Omental fat pad (tissue), 4 donors: Measurements from ENCODE around the gene C1QTNF12. TPM values are rescaled to one million over a fixed set of nuclear protein-coding genes. Genes with fewer than 3 reads are reported as not detected.
A peak's percentile ranks its signal among the peaks of the same experiment; 100 is the strongest.

Source experiments
- ATAC-seq: fragments of 150-250 bp; one replicate; pipeline ENCODE4 v1.9.1; 2016; ENCODE audit warnings: mild to moderate bottlenecking, moderate library complexity; ENCODE audit not compliant: low FRiP score
- DNase-seq: peaks from one replicate; pipeline ENCODE4 v3.0.0-alpha.2; 2019; ENCODE audit warnings: low spot score
- CTCF ChIP-seq, 3 donors: fragments of 450-650 bp; IDR thresholded peaks; one replicate each; pipeline ENCODE4 v1.5.1; 2016 to 2017; ENCODE audit warnings: antibody characterized with exemption in 3 of 3, mild to moderate bottlenecking in 3 of 3, moderate library complexity in 2 of 3
- total RNA-seq, 4 donors: library from RNA; depleted of rRNA; stranded (reverse); fragments of >200 nt; gene quantifications; one replicate each; pipeline ENCODE4 v1.1.0, GENCODE V29; 2016

C1QTNF12 gene
- total RNA-seq, 4 donors from 2014 or later, result 1.0 to 5.2 (median 1.8) TPM; not detected in 1

- ATAC-seq (no peak), DNase-seq (no peak)
- no peak for TF ChIP-seq CTCF (IDR thresholded peaks at IDR 0.05)
Observed at GRCh38 chr1:1280782-1281481, 34.4 kb upstream of the C1QTNF12 start.

- no peak for DNase-seq
- ATAC-seq, result no peak
- no peak for TF ChIP-seq CTCF (IDR thresholded peaks at IDR 0.05)
Observed at GRCh38 chr1:1279028-1279427, 32.5 kb upstream of the C1QTNF12 start.

- no peak for ATAC-seq
- no peak for TF ChIP-seq CTCF (IDR thresholded peaks at IDR 0.05)
- DNase-seq, result no peak
Observed at GRCh38 chr1:1278620-1279019, 32.1 kb upstream of the C1QTNF12 start.

- TF ChIP-seq CTCF (IDR thresholded peaks at IDR 0.05), result no peak
- ATAC-seq (no peak), DNase-seq (no peak)
Observed at GRCh38 chr1:1275836-1276235, 29.3 kb upstream of the C1QTNF12 start.

- no peak for ATAC-seq
- no peak for TF ChIP-seq CTCF (IDR thresholded peaks at IDR 0.05)
- DNase-seq, result no peak
Observed at GRCh38 chr1:1274931-1275431, 28.5 kb upstream of the C1QTNF12 start.

- TF ChIP-seq CTCF (IDR thresholded peaks at IDR 0.05), result no peak
- DNase-seq (no peak), ATAC-seq (peak; percentile 6)
Observed at GRCh38 chr1:1274299-1274930, 27.9 kb upstream of the C1QTNF12 start.
